Fibroblast of lung (primary cell): ENCODE data around the gene SCEL.

ENCODE experiments used
- EZH2 ChIP-seq: IDR thresholded peaks from 2 replicates; pipeline ENCODE4 v1.5.1; 2012; ENCODE audit warnings: low read length, control low read depth, mild to moderate bottlenecking; ENCODE audit errors: missing control alignments
- TF ChIP-seq, protein P1 (sequence below), 2 donors: IDR thresholded peaks in 1 of 2; conservative IDR thresholded peaks in 1 of 2; 1 replicate in 1 of 2; 2 replicates in 1 of 2; pipeline ENCODE4 v1.5.1; 2011 to 2012; ENCODE audit warnings: low read length in 2 of 2, control low read depth in 1 of 2, inconsistent platforms in 1 of 2, low read depth in 1 of 2, mild to moderate bottlenecking in 1 of 2

DNA sequence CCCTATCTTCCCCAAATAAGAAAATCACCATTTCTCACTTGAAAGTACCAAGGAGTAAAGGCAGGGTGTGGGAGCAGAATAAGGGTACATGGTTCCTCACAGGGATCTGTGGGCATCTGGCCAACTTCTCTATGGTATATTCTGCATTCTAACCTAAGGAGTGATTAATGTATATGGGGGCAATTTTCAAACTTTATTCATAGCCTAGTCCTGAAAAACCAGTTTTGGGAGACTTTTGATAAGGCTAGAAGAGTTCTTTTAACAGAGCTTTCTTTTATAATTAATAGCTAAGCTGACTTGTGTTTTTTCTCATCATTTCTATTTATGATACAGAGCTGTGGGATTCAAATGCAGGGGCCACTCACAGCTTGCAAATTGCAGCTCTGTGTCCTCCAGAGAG lies 852 bp downstream of the SCEL start:
- TF ChIP-seq, protein P1, sequence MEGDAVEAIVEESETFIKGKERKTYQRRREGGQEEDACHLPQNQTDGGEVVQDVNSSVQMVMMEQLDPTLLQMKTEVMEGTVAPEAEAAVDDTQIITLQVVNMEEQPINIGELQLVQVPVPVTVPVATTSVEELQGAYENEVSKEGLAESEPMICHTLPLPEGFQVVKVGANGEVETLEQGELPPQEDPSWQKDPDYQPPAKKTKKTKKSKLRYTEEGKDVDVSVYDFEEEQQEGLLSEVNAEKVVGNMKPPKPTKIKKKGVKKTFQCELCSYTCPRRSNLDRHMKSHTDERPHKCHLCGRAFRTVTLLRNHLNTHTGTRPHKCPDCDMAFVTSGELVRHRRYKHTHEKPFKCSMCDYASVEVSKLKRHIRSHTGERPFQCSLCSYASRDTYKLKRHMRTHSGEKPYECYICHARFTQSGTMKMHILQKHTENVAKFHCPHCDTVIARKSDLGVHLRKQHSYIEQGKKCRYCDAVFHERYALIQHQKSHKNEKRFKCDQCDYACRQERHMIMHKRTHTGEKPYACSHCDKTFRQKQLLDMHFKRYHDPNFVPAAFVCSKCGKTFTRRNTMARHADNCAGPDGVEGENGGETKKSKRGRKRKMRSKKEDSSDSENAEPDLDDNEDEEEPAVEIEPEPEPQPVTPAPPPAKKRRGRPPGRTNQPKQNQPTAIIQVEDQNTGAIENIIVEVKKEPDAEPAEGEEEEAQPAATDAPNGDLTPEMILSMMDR (conservative IDR thresholded peaks at IDR 0.05 in 1 of 2, IDR thresholded peaks at IDR 0.05 in 1 of 2; ENCODE audit: low read depth in 1 of 2, low read length in 2 of 2) = no peak
- no peak for TF ChIP-seq EZH2
